Gastrocnemius medialis (tissue), 4 donors: Measurements from ENCODE around the gene FSCB. TPM values are rescaled to one million over a fixed set of nuclear protein-coding genes. Genes with fewer than 3 reads are reported as not detected.

ENCODE experiments used
- ATAC-seq, 2 donors: fragments of 150-250 bp; one replicate each; pipeline ENCODE4 v1.9.1; 2016
- DNase-seq, 2 donors: peaks; one replicate each; pipeline ENCODE4 v3.0.0-alpha.2; 2019
- H3K27ac ChIP-seq, 4 donors: fragments of 200-600 bp; sonication (generic); 1 replicate in 1 of 4; 2 replicates in 3 of 4; pipeline ENCODE4 v1.5.1; 2016 to 2018; ENCODE audit warnings: mild to moderate bottlenecking in 2 of 4, moderate library complexity in 1 of 4
- H3K27me3 ChIP-seq, 3 donors: fragments of 200-600 bp; sonication (generic) in 2 of 3; 1 replicate in 1 of 3; 2 replicates in 2 of 3; pipeline versions ENCODE4 v1.5.1 to v1.6.0; 2016 to 2019; ENCODE audit warnings: mild to moderate bottlenecking in 1 of 3, moderate library complexity in 1 of 3
- H3K36me3 ChIP-seq, 2 donors: fragments of 200-600 bp; sonication (generic) in 1 of 2; one replicate each; pipeline ENCODE4 v1.5.1; 2017 to 2018
- H3K4me1 ChIP-seq, 2 donors: fragments of 200-600 bp; sonication (generic) in 1 of 2; one replicate each; pipeline ENCODE4 v1.5.1; 2016 to 2017; ENCODE audit warnings: mild to moderate bottlenecking in 2 of 2
- H3K4me3 ChIP-seq, 4 donors: fragments of 200-600 bp; sonication (generic) in 3 of 4; 1 replicate in 1 of 4; 2 replicates in 3 of 4; pipeline ENCODE4 v1.5.1; 2016 to 2019; ENCODE audit warnings: mild to moderate bottlenecking in 2 of 4
- H3K9me3 ChIP-seq, 3 donors: fragments of 200-600 bp; sonication (generic) in 2 of 3; 1 replicate in 1 of 3; 2 replicates in 2 of 3; pipeline ENCODE4 v1.5.1; 2016 to 2019
- CTCF ChIP-seq, 5 experiments: fragments of 450-650 bp in 3 of 5; fragments of 200-600 bp in 2 of 5; sonication (generic) in 2 of 5; IDR thresholded peaks in 4 of 5; conservative IDR thresholded peaks in 1 of 5; 1 replicate in 4 of 5; 2 replicates in 1 of 5; pipeline ENCODE4 v1.5.1; 2016 to 2019; ENCODE audit warnings: antibody characterized with exemption in 5 of 5, mild to moderate bottlenecking in 3 of 5, moderate library complexity in 3 of 5
- POLR2A ChIP-seq, 2 donors: fragments of 450-650 bp; IDR thresholded peaks; one replicate each; pipeline ENCODE4 v1.6.1; 2017; ENCODE audit warnings: antibody characterized with exemption in 2 of 2, mild to moderate bottlenecking in 2 of 2, moderate library complexity in 2 of 2
- in situ Hi-C, 4 donors: fragments of 200-750 bp; cut with MboI; loops; one replicate each; pipeline versions ENCODE4 v1.15.0 to v1.8.0; 2017; ENCODE audit warnings: low sequenced_read_pairs in 4 of 4
- intact Hi-C: fragments of 100-400 bp; cut with DNase I; formaldehyde crosslinking; loops from one replicate; pipeline ENCODE4 v1.15.1; 2023; ENCODE audit warnings: low total_unique reads
- total RNA-seq, 4 donors: library from RNA; depleted of rRNA; stranded (reverse); fragments of >200 nt; gene quantifications; one replicate each; pipeline versions ENCODE4 v1.1.0 to v1.2.3, GENCODE V29; 2016

FSCB gene
- total RNA-seq, 4 donors from 2014 or later, result not detected

DNA sequence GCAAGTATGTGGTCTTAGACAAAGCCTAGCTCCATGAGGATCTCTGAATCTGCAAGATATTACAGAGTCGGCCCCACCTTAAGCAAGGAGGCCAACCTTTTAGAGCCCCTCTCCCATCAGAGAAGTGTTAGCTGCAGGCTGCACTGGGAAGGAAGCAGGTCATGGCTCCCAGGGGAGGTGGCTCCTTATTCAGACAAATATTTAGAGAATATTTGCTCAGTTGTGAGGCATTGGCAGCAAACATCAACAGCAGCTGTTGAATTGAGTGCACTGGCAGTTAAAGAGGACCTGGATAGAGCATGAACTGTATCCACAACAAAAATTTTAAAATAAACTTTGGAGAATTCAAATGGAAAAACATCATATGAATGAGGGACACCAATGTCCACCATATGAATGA is 44.7 kb downstream of the FSCB start:
- intact Hi-C loops, result no loop called here
- no peaks in the 10 kb centered on the region for H3K4me1 ChIP-seq
- TF ChIP-seq CTCF (IDR thresholded peaks at IDR 0.05 in 4 of 5, conservative IDR thresholded peaks at IDR 0.05 in 1 of 5), result no peak
- no peak for TF ChIP-seq POLR2A (IDR thresholded peaks at IDR 0.05)
- ATAC-seq (no peak), DNase-seq (no peak)
- H3K27ac ChIP-seq, result no peak overlapping the region
- no peaks in the 10 kb centered on the region for H3K36me3 ChIP-seq
- in situ Hi-C loops, result no loop called here
- H3K9me3 ChIP-seq, result no peaks in the 10 kb centered on the region
- H3K27me3 ChIP-seq, result no peaks in the 10 kb centered on the region
- no peak overlapping the region for H3K4me3 ChIP-seq

DNA sequence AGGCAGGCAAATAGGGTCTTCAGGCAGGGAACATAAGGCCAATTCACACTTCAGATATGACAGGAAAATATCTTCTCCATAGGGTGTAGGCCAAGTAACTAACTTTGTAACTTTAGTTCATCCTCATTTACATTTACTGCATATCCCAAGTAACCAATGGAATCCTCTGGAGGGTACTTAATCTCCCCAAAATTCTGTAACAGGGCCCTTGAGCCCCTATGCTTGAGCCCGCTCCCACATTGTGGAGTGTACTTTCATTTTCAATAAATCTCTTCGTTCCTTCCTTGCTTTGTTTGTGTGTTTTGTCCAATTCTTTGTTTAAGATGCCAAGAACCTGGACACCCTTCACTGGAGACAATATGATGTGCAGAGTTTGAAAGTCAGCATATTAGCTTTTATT is 45.3 kb downstream of the FSCB start:
- Histone ChIP-seq H3K9me3 (no peaks in the 10 kb centered on the region), H3K27ac (no peak overlapping the region), H3K4me1 (no peaks in the 10 kb centered on the region), H3K36me3 (no peaks in the 10 kb centered on the region), H3K27me3 (no peaks in the 10 kb centered on the region), H3K4me3 (no peak overlapping the region)
- no peak for ATAC-seq
- in situ Hi-C loops, result no loop called here
- no peak for DNase-seq
- TF ChIP-seq POLR2A (IDR thresholded peaks at IDR 0.05) (no peak), CTCF (IDR thresholded peaks at IDR 0.05 in 4 of 5, conservative IDR thresholded peaks at IDR 0.05 in 1 of 5) (no peak)
- intact Hi-C loops, result no loop called here
